ENCODE measurements around the gene IGLON5. TPM values are rescaled to one million over a fixed set of nuclear protein-coding genes. Genes with fewer than 3 reads are reported as not detected.

IGLON5 gene
- total RNA-seq, 1 experiment from 2014 or later: not detected

DNA sequence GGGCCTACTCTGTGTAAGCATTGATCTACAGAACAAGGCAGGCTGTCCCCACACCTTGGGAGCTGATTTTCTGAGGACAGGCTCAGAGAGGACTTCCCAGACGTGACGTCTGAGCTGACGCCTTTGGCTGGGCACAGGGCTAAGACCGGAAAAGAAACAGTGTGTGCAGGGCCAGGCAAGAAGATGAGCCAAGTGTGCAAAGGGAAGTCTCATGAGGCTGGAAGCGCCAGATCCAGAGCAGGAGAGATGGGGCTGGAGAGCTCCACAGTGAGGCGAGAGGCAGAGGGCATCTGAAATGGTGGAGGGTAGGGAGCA, 12.7 kb downstream of the IGLON5 start:
- Histone ChIP-seq H3K27me3 (replicated peaks) (0 out of 2 replicates have a peak, but pooled peaks cover 3% of the 10 kb centered on the region), H3K9me3 (replicated peaks) (no peaks in the 10 kb centered on the region), H3K36me3 (no peaks in the 10 kb centered on the region), H3K27ac (no peak overlapping the region), H3K4me1 (replicated peaks) (no peaks in the 10 kb centered on the region), H3K4me3 (no peak overlapping the region)
- no peak for DNase-seq (ENCODE audit: low read depth in 1 of 2, low spot score in 2 of 2)

DNA sequence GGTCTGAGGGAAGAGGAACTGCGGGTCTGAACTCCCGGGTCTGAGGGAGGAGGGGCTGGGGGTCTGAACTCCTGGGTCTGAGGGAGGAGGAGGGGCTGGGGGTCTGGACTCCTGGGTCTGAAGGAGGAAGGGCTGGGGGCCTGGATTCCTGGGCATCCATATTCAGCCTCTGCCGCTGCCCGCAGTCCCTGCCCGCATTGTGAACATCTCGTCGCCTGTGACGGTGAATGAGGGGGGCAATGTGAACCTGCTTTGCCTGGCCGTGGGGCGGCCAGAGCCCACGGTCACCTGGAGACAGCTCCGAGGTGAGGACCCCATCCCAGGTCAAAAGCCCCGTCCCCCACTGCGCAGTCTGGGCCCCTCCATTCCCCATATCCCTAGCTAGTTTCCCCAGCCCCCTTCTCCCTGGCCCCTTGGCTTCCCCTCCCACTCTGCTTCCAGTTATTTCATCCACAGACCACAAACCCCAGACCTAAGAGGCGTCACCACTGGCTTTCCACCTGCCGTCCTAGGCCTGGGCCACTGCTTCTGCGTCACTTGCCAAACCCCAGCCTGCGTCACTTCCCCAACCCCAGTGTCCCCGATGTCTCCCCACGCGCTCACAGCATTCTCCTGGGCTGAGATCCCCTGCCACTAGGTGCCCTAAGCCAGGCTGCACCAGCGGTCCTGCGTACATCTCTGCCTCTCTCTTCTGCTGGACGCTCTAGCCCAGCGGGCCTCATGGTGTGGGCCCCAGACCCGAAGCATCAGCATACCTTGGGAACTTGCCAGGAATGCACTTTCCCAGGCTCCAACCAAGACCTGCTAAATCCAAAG, 13.9 kb downstream of the IGLON5 start:
- DNase-seq (ENCODE audit: low read depth in 1 of 2, low spot score in 2 of 2): no peak
- no peak overlapping the region for H3K4me3 ChIP-seq
- H3K27me3 ChIP-seq (replicated peaks): 0 out of 2 replicates have a peak, but pooled peaks cover 3% of the 10 kb centered on the region
- no peaks in the 10 kb centered on the region for H3K4me1 ChIP-seq (replicated peaks)
- no peak overlapping the region for H3K27ac ChIP-seq
- no peaks in the 10 kb centered on the region for H3K9me3 ChIP-seq (replicated peaks)
- H3K36me3 ChIP-seq: no peaks in the 10 kb centered on the region

DNA sequence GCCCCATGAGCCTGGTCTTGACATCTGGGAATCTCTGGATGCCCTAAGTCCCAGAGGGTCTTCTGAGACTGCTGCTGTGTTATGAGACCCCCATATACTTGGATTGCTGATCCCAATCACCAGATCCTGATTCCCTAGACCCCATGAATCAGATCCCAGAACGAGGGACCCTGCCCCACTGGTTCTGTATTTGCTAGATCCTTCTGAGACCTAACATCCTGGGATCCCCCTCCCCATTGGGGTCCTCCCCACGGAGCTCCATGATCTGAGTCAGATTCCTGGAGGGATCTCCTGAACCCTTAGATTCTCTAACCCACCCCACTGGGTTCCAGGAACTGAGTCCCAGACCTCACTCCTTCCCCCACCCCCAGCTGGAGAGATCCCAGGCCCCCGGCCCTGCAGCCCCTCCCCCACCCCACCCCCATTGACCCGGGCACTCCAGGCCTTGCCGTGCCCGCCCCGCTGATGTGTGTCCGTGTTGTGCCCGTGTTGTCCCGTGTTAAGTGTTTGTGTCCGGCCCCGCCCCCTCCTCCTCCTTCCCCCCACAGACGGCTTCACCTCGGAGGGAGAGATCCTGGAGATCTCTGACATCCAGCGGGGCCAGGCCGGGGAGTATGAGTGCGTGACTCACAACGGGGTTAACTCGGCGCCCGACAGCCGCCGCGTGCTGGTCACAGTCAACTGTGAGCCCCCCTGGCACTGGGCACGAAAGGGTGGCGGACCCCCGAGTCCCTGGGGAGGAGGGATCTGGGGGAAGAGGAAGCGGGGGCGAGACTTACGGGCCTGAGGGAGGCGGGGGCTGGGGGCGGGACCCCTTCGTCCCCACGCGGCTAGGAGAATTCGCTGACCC, 15.0 kb downstream of the IGLON5 start:
- Histone ChIP-seq H3K27ac (no peak overlapping the region), H3K4me3 (no peak overlapping the region), H3K27me3 (replicated peaks) (0 out of 2 replicates have a peak, but pooled peaks cover 3% of the 10 kb centered on the region), H3K36me3 (no peaks in the 10 kb centered on the region), H3K9me3 (replicated peaks) (no peaks in the 10 kb centered on the region), H3K4me1 (replicated peaks) (no peaks in the 10 kb centered on the region)
- no peak for DNase-seq (ENCODE audit: low read depth in 1 of 2, low spot score in 2 of 2)

DNA sequence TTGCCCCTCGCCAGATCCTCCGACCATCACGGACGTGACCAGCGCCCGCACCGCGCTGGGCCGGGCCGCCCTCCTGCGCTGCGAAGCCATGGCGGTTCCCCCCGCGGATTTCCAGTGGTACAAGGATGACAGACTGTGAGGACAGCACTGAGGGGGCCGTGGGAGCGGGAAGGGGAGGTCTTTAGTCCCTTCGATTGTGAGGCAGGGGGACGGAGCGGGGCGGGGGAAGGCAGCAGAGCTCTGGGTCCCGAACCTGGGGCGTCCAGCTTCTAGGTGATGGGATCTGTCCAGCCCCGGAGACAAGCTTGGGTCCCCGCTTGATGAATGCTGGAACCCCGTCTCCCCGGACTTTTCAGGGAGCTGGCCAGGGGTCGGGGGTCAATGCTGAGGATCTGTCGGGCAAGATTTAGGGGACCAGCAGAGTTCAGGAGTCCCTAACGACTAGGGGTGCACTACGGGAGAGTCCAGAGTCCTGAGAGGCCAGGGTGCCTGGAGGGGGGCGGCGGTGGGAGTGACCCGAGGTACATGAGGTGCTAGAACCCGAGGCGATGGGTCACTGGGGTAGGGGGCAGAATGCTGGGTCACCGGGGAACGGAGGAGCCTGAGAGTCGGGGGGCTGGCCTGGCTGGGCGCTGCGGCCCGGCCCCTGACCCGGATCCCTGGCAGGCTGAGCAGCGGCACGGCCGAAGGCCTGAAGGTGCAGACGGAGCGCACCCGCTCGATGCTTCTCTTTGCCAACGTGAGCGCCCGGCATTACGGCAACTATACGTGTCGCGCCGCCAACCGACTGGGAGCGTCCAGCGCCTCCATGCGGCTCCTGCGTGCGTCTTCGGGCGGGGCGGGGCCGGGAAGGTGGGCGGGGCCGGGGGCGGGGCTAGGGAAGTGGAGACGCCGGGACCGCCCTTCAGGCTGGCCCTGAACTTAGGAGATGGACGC, 15.9 kb downstream of the IGLON5 start:
- H3K4me1 ChIP-seq (replicated peaks): no peaks in the 10 kb centered on the region
- H3K27ac ChIP-seq: no peak overlapping the region
- 0 out of 2 replicates have a peak, but pooled peaks cover 3% of the 10 kb centered on the region for H3K27me3 ChIP-seq (replicated peaks)
- H3K36me3 ChIP-seq: no peaks in the 10 kb centered on the region
- no peak overlapping the region for H3K4me3 ChIP-seq
- no peak for DNase-seq (ENCODE audit: low read depth in 1 of 2, low spot score in 2 of 2)
- no peaks in the 10 kb centered on the region for H3K9me3 ChIP-seq (replicated peaks)

DNA sequence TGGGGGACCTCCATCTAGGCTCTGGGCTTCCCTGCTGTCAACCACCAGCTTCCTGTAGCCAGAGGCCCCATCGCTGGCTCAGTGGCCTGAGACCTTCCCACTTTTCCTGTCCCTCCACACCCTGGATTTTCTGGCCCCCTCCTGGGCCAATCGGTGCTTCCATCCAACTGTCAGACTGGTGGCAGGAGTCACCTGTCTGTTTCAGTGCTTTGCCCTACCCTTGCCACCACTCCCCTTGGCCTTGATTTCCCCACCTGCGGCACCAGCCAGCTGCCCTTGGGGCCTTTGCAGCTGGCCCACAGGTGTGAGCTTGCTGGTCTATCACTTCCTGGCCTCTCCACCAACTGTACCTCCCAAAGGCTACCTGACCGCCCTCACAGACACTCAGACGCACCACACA, 18.0 kb downstream of the IGLON5 start:
- H3K9me3 ChIP-seq (replicated peaks): no peaks in the 10 kb centered on the region

DNA sequence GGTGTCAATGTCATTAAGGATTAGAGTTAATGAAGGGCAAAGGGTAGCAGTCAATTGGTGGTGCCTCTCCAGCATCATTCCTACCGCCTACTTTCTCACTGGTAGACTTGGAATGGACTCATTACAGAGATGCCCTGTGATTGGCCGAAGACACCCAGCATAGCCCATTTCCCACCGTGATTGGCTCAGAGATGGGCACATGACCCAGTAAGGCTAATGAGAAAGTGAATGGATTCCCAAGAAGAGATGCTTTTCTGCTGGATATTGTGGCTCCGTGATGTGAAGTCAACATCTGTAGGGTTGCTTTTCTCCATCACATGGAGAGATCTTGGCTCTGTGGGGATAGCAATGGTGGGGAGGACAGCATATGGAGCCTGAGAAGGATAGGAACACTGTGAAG, 18.9 kb downstream of the IGLON5 start:
- H3K27me3 ChIP-seq (replicated peaks): 0 out of 2 replicates have a peak, but pooled peaks cover 3% of the 10 kb centered on the region
- no peak overlapping the region for H3K4me3 ChIP-seq
- H3K27ac ChIP-seq: no peak overlapping the region
- H3K9me3 ChIP-seq (replicated peaks): no peaks in the 10 kb centered on the region
- no peak for DNase-seq (ENCODE audit: low read depth in 1 of 2, low spot score in 2 of 2)
- H3K4me1 ChIP-seq (replicated peaks): no peaks in the 10 kb centered on the region
- no peaks in the 10 kb centered on the region for H3K36me3 ChIP-seq

More for the DNA sequence above, 18.0 kb downstream of the IGLON5 start:
- H3K27ac ChIP-seq: no peak overlapping the region
- H3K27me3 ChIP-seq (replicated peaks): 0 out of 2 replicates have a peak, but pooled peaks cover 3% of the 10 kb centered on the region
- H3K4me3 ChIP-seq: no peak overlapping the region
- DNase-seq (ENCODE audit: low read depth in 1 of 2, low spot score in 2 of 2): no peak
- H3K36me3 ChIP-seq: no peaks in the 10 kb centered on the region
- no peaks in the 10 kb centered on the region for H3K4me1 ChIP-seq (replicated peaks)

DNA sequence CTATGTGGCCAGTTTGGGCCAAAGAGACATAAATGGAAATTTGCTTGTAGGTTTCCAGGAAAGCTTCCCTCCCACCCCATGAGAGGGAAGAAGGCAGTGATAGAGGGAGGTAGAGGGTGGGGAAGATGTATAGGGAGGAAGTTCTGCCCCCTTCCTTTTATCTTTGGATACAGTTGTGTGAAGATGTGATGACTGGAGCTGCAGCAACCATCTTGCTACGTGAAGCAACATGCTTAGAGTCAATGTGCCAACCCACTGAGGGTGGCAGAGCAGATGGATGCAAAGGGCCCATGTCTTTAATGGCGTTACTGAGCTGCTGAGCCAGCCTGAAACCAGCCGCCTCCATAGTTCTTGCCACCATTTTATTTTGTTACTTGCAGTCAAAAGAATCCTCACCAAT, 19.7 kb downstream of the IGLON5 start:
- no peak for DNase-seq (ENCODE audit: low read depth in 1 of 2, low spot score in 2 of 2)
- Histone ChIP-seq H3K27ac (no peak overlapping the region), H3K4me1 (replicated peaks) (no peaks in the 10 kb centered on the region), H3K9me3 (replicated peaks) (no peaks in the 10 kb centered on the region), H3K4me3 (no peak overlapping the region), H3K36me3 (no peaks in the 10 kb centered on the region), H3K27me3 (replicated peaks) (0 out of 2 replicates have a peak, but pooled peaks cover 3% of the 10 kb centered on the region)

DNA sequence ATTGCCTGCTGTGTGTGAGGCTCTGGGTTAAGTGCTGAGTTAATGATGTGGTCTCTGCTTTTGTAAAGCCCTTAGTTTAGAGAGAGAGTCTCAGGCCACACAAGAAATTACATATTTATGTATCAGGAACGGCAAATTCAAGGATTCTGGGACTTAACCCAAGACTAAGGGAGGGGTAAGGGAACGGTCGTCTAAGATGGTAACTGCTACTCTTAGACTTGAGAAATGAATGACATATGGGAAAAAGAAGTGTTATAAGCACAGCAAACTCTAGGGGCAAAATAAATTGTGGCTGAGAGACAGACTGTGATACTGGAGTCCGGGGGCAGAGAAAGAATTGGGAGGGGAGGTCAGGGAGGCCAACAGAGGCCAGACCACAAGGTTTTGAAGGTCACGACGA, 20.3 kb downstream of the IGLON5 start:
- H3K27me3 ChIP-seq (replicated peaks): 0 out of 2 replicates have a peak, but pooled peaks cover 3% of the 10 kb centered on the region
- H3K36me3 ChIP-seq: no peaks in the 10 kb centered on the region
- H3K27ac ChIP-seq: no peak overlapping the region
- H3K4me1 ChIP-seq (replicated peaks): no peaks in the 10 kb centered on the region
- DNase-seq (ENCODE audit: low read depth in 1 of 2, low spot score in 2 of 2): no peak
- no peaks in the 10 kb centered on the region for H3K9me3 ChIP-seq (replicated peaks)
- no peak overlapping the region for H3K4me3 ChIP-seq

DNA sequence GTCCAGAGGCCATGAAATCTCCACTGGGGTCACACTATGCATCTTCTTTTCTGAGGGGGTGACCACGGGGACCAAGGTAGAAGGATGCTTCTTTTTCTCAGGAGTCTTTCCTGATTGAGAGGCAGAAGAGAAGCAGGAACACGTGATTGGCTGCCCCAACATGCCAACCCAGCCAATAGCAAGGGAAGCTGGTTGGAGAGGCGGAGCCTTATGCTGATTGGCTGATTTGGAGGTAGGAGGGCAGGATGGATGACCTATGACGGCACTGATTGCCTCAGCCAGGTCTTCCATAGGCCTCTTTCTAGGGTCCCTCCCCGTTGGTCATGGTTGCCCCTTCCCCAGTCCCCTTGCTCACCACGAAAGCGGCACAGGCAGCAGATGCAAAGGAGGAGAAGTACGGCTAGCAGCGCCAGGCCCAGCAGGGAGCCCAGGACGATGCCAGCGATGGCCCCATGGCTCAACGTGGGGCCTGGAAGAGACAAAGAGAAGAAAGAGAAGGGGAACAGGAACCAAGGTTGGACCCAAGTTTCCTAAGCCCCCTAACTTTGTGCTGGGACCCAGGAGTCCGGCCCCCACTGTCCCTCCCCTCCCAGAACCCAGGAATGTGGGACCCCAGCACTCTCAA, 22.5 kb downstream of the IGLON5 start:
- Histone ChIP-seq H3K9me3 (replicated peaks) (no peaks in the 10 kb centered on the region), H3K4me3 (no peak overlapping the region), H3K36me3 (no peaks in the 10 kb centered on the region), H3K27ac (no peak overlapping the region), H3K27me3 (replicated peaks) (no peaks in the 10 kb centered on the region), H3K4me1 (replicated peaks) (peaks cover 5% of the 10 kb centered on the region)
- DNase-seq (ENCODE audit: low read depth in 1 of 2, low spot score in 2 of 2): no peak

DNA sequence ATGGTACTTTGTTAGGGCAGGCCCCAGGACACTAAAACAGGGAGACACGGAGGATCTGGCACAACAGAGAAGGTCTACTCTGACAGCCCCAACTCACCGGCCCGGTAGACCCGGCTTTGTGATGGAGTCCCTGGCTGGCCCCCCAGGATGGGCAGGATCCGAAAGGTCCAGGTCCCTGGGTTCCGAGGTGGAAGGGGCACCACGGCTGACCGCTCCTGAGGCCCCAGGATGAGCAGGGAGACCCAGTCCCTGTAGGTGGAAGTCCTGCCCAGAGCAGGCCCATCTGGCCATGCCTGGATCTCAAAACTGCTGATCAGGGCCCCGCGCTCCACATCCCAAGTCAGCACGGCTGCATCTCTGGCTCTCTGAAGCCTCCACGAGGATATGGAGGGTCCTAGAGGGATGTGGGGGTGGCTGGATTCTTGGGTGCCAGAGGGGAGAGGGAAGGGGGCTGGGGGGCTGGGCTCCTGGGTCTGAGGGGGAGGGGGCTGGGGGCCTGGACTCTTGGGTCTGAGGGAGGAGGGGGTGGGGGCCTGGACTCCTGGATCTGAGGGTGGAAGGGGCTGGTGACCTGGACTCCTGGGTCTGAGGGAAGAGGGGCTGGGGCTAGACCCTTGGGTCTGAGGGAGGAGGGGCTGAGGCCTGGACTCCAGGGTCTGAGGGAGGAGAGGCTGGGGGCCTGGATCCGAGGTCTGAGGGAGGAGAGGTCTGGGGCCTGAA, 25.9 kb downstream of the IGLON5 start:
- H3K27ac ChIP-seq: no peak overlapping the region
- H3K4me1 ChIP-seq (replicated peaks): peaks cover 19% of the 10 kb centered on the region
- H3K9me3 ChIP-seq (replicated peaks): no peaks in the 10 kb centered on the region
- 0 out of 2 replicates have a peak, but pooled peaks cover 3% of the 10 kb centered on the region for H3K36me3 ChIP-seq
- peaks cover 8% of the 10 kb centered on the region; the same call in 1 of the 2 replicates for H3K27me3 ChIP-seq (replicated peaks)
- H3K4me3 ChIP-seq: no peak overlapping the region
- DNase-seq (ENCODE audit: low read depth in 1 of 2, low spot score in 2 of 2): no peak

DNA sequence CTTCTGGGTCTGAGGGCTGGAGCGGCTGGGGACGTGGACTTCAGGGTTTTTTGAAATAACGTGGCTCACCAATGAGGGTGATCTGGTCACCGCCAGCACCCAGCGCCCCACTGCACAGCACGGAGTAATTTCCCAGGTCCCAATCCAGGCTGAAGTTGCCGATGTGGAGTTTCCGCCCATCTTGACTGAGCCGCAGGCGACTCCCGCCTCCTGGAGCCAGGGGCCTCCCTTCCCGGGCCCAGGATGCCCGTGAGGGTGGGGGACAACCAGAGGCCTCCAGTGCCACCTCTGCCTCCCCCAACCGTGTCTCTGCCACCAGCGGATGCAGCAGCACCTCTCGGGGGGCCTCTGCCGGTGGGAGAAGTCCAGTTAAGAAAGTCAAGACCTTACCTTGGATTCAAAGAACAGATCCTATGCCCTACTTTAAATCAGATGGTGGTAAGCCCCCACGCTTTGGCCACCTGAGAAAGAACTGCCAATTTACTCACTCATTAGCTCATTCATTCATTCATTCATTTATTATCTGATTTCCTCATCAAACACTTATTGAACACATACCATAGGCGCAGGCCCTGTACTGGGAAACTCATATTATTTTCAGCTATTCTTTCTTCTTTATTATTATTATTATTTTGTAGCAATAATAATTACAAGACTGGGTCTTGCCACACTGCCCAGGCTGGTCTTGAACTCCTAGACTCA, 26.6 kb downstream of the IGLON5 start:
- Histone ChIP-seq H3K9me3 (replicated peaks) (no peaks in the 10 kb centered on the region), H3K36me3 (0 out of 2 replicates have a peak, but pooled peaks cover 3% of the 10 kb centered on the region), H3K4me1 (replicated peaks) (peaks cover 19% of the 10 kb centered on the region), H3K27me3 (replicated peaks) (peaks cover 8% of the 10 kb centered on the region; the same call in 1 of the 2 replicates), H3K4me3 (no peak overlapping the region), H3K27ac (no peak overlapping the region)
- no peak for DNase-seq (ENCODE audit: low read depth in 1 of 2, low spot score in 2 of 2)

Measured in SJSA1 (cell line).